Right atrium auricular region (tissue), 2 donors: ENCODE data around the gene ITIH2. TPM values are rescaled to one million over a fixed set of nuclear protein-coding genes. Genes with fewer than 3 reads are reported as not detected.

Source experiments
- DNase-seq: peaks from one replicate; pipeline ENCODE4 v3.0.0-alpha.2; 2019; ENCODE audit warnings: low spot score
- H3K27ac ChIP-seq, 2 donors: fragments of 200-600 bp; sonication (generic); 1 replicate in 1 of 2; 2 replicates in 1 of 2; pipeline ENCODE4 v1.5.1; 2016 to 2019
- H3K27me3 ChIP-seq, 2 donors: fragments of 200-600 bp; sonication (generic); one replicate each; pipeline versions ENCODE4 v1.5.1 to v1.6.0; 2017 to 2019
- H3K36me3 ChIP-seq: fragments of 200-600 bp; sonication (generic); one replicate; pipeline ENCODE4 v1.5.1; 2016
- H3K4me1 ChIP-seq, 2 donors: fragments of 200-600 bp; sonication (generic); one replicate each; pipeline versions ENCODE4 v1.5.1 to v1.6.0; 2017 to 2019
- H3K4me3 ChIP-seq, 2 donors: fragments of 200-600 bp; sonication (generic); 1 replicate in 1 of 2; 2 replicates in 1 of 2; pipeline ENCODE4 v1.5.1; 2017 to 2019; ENCODE audit warnings: mild to moderate bottlenecking in 1 of 2, moderate library complexity in 1 of 2
- H3K9me3 ChIP-seq, 2 donors: fragments of 200-600 bp; sonication (generic); one replicate each; pipeline ENCODE4 v1.5.1; 2019
- total RNA-seq, 2 donors: library from RNA; depleted of rRNA; stranded (reverse); fragments of >200 nt; gene quantifications; one replicate each; pipeline ENCODE4 v1.1.0, GENCODE V29; 2016
- TF ChIP-seq, protein P1 (sequence below), 2 donors: fragments of 200-600 bp; sonication (generic); IDR thresholded peaks; one replicate each; pipeline ENCODE4 v1.5.1; 2019; ENCODE audit warnings: antibody characterized with exemption in 2 of 2

ITIH2 gene
- total RNA-seq, 2 donors from 2014 or later, result not detected

DNA sequence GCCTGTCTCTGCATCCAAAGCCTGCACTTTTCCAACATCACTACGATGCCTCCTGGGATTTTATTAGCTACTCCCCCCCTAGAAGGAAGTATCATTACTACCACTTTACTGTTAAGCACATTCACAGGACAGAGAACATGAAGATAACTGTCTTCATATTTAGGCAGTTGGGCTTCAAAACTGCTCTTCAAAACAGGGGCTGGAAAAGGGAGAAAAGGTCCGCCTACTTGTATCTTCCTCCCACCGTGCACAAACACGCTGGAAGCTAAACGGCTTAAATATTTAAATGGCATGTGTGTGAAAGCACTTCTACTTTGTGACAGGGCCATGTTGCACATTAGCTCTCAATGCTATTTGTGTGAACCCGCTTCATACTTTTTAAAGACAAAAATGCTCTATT lies 37.3 kb upstream of the ITIH2 start:
- peak overlapping the region in 1 of 2 donors; percentile 72 for H3K4me3 ChIP-seq

DNA sequence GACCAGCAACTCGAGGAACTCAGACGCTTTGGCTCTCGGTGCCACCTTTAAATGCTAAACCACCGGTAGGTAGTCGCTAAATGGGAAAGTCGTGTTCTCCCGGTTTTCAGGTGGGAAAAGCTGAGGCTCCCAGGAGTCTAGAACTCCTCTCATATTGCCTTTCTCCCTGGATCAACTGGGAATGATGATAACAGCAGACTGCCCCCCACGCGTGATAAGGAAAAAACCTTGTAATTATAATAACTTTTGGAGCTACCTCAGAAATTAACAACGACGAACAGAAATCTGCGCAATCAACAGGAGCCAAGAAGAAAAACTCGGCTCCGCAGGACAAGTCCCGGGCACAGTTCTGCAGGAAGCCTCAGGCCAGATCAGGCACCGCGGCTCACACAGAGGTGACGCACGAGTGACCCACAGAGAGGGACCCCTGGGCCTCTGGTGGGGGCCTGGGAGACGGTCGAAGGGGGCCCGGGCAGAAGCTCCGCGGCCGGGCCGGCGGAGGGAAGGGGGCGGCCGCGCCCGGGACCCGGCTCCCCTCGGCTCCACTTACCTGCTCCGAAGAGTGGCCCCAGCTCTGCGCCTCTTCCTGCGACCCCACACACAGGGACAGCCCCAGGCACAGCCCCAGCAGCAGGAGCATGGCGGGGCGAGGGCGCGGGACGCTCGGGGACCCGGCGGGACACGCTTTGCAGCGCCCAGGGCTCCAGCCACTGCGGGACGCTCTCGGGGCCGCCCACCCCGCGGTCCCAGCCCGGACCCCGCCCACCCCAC lies 36.7 kb upstream of the ITIH2 start, which contains the start of gene ITIH5:
TSS of gene ITIH5 (minus strand) at position 714 of the 771 bp plus-strand sequence. CDS start at position 640, 74 bp downstream.
- Histone ChIP-seq H3K4me3 (peak within 1 kb of the TSS; percentile 40 to 72), H3K4me1 (peaks cover 0 to 16% of the 10 kb centered on the region in 2 donors), H3K27ac (peak within 1 kb of the TSS in 1 of 2 donors; percentile 46), H3K9me3 (no peaks in the 10 kb centered on the region), H3K36me3 (no peaks in the 10 kb centered on the region), H3K27me3 (no peaks in the 10 kb centered on the region)
- TF ChIP-seq, protein P1, sequence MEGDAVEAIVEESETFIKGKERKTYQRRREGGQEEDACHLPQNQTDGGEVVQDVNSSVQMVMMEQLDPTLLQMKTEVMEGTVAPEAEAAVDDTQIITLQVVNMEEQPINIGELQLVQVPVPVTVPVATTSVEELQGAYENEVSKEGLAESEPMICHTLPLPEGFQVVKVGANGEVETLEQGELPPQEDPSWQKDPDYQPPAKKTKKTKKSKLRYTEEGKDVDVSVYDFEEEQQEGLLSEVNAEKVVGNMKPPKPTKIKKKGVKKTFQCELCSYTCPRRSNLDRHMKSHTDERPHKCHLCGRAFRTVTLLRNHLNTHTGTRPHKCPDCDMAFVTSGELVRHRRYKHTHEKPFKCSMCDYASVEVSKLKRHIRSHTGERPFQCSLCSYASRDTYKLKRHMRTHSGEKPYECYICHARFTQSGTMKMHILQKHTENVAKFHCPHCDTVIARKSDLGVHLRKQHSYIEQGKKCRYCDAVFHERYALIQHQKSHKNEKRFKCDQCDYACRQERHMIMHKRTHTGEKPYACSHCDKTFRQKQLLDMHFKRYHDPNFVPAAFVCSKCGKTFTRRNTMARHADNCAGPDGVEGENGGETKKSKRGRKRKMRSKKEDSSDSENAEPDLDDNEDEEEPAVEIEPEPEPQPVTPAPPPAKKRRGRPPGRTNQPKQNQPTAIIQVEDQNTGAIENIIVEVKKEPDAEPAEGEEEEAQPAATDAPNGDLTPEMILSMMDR (IDR thresholded peaks at IDR 0.05), result no peak
- DNase-seq, result no peak

More for the DNA sequence above, 37.3 kb upstream of the ITIH2 start:
- H3K27ac ChIP-seq, result no peak overlapping the region
- no peaks in the 10 kb centered on the region for H3K9me3 ChIP-seq
- no peaks in the 10 kb centered on the region for H3K36me3 ChIP-seq
- peaks cover 0 to 16% of the 10 kb centered on the region in 2 donors for H3K4me1 ChIP-seq
- H3K27me3 ChIP-seq, result no peaks in the 10 kb centered on the region
- TF ChIP-seq, protein P1 (IDR thresholded peaks at IDR 0.05), result no peak
- no peak for DNase-seq

GRCh38 chr10:7667262-7668141 lies 35.6 kb upstream of the ITIH2 start:
- H3K4me1 ChIP-seq, result peaks cover 0 to 16% of the 10 kb centered on the region in 2 donors
- no peaks in the 10 kb centered on the region for H3K36me3 ChIP-seq
- DNase-seq, result no peak
- H3K27ac ChIP-seq, result no peak overlapping the region
- TF ChIP-seq, protein P1 (IDR thresholded peaks at IDR 0.05), result no peak
- H3K4me3 ChIP-seq, result peak overlapping the region; percentile 40 to 72
- H3K27me3 ChIP-seq, result no peaks in the 10 kb centered on the region
- no peaks in the 10 kb centered on the region for H3K9me3 ChIP-seq

DNA sequence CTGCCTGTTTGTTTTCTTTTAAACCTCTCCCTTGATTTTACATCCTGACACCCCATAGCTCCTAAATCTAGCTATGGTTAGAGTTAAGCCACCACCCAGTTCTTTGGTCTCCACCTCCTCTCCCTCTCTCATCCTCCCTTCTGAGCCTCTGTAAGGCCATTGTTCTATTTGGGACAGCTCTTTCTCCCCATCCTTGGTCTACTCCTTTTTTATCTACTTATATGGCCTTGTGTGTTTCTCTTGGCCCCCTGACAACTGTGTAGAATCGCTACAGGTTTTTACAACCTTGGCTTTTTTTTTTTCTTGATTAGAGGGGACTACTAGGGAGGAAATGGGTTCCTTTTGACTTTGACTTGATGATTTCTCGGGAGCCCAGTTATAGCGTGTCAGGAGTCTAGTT lies 33.0 kb upstream of the ITIH2 start:
- Histone ChIP-seq H3K4me3 (no peak overlapping the region), H3K27me3 (no peaks in the 10 kb centered on the region), H3K9me3 (no peaks in the 10 kb centered on the region), H3K36me3 (no peaks in the 10 kb centered on the region), H3K4me1 (peaks cover 0 to 15% of the 10 kb centered on the region in 2 donors), H3K27ac (no peak overlapping the region)
- TF ChIP-seq, protein P1 (IDR thresholded peaks at IDR 0.05), result no peak
- no peak for DNase-seq

DNA sequence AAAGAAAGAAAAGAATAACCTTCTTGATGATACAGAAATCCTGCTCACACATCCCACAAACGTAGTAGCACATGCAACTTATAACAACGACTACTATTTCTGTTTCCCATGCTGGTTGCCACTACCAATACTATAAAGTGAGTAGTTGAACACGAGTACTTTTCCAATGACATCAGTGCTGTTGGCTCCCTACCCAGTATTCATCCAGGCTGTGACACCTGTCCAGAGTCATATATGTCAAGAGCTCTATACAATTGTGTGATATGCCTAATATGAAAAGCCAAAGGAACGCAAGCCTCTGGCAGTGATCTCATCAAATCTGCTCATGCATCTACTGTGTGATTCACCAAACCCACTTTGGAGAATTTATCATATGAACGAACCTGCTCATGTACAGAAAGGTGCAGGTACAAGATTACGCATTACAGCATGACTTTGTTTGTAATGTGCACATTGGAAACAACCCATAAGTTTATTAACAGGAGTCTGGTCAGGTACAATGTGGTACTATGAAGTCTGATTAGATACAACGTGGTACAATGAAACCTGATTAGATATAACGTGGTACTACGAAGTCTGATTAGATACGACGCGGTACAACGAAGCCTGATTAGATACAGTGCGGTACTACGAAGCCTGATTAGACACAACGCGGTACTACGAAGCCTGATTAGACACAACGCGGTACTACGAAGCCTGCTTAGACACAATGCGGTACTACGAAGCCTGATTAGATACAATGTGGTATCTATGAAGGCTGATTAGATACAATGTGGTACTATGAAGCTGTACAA lies 30.6 kb upstream of the ITIH2 start:
- Histone ChIP-seq H3K4me3 (no peak overlapping the region), H3K4me1 (no peaks in the 10 kb centered on the region), H3K27me3 (no peaks in the 10 kb centered on the region), H3K36me3 (no peaks in the 10 kb centered on the region), H3K9me3 (no peaks in the 10 kb centered on the region), H3K27ac (no peak overlapping the region)
- TF ChIP-seq, protein P1 (IDR thresholded peaks at IDR 0.05), result no peak
- DNase-seq, result no peak
